Measurements from ENCODE around the gene PPP1R13B.
"Not testable (repeated sequence)": the region's sequence is repeated elsewhere in the genome, so short reads cannot be mapped to it uniquely, and the experiment has no call there.

Gene PPP1R13B

GRCh38 chr14:103808403-103809001 lies 38.9 kb downstream of the PPP1R13B start:
- Histone ChIP-seq H3K36me3 (ENCODE audit: control insufficient read depth, insufficient read depth, low read length) (no peaks in the 10 kb centered on the region), H3K4me3 (ENCODE audit: low read length) (no peak overlapping the region), H3K4me1 (ENCODE audit: control insufficient read depth, insufficient read depth, low read length) (no peaks in the 10 kb centered on the region), H3K27ac (ENCODE audit: low read length) (no peak overlapping the region), H3K9me3 (ENCODE audit: control insufficient read depth, insufficient read depth, low read length) (no peaks in the 10 kb centered on the region), H3K27me3 (ENCODE audit: control insufficient read depth, insufficient read depth, low read length) (no peaks in the 10 kb centered on the region)
- peak; percentile 58 for DNase-seq (ENCODE audit: low read depth, low spot score)
- no CpG with 5 or more reads among the region's 6 CpGs for WGBS (ENCODE audit: insufficient coverage, insufficient read length)

GRCh38 chr14:103806805-103807204 lies 40.6 kb downstream of the PPP1R13B start:
- no peak for DNase-seq (ENCODE audit: low read depth, low spot score)
- no peaks in the 10 kb centered on the region for H3K9me3 ChIP-seq (ENCODE audit: control insufficient read depth, insufficient read depth, low read length)
- H3K36me3 ChIP-seq (ENCODE audit: control insufficient read depth, insufficient read depth, low read length), result no peaks in the 10 kb centered on the region
- H3K4me3 ChIP-seq (ENCODE audit: low read length), result no peak overlapping the region
- H3K27ac ChIP-seq (ENCODE audit: low read length), result no peak overlapping the region
- no CpG with 5 or more reads among the region's 5 CpGs for WGBS (ENCODE audit: insufficient coverage, insufficient read length)
- H3K4me1 ChIP-seq (ENCODE audit: control insufficient read depth, insufficient read depth, low read length), result no peaks in the 10 kb centered on the region
- H3K27me3 ChIP-seq (ENCODE audit: control insufficient read depth, insufficient read depth, low read length), result no peaks in the 10 kb centered on the region

GRCh38 chr14:103805708-103806107 lies 41.7 kb downstream of the PPP1R13B start:
- no peaks in the 10 kb centered on the region for H3K27me3 ChIP-seq (ENCODE audit: control insufficient read depth, insufficient read depth, low read length)
- H3K27ac ChIP-seq (ENCODE audit: low read length), result no peak overlapping the region
- H3K9me3 ChIP-seq (ENCODE audit: control insufficient read depth, insufficient read depth, low read length), result no peaks in the 10 kb centered on the region
- no CpG with 5 or more reads among the region's 1 CpG for WGBS (ENCODE audit: insufficient coverage, insufficient read length)
- H3K4me3 ChIP-seq (ENCODE audit: low read length), result no peak overlapping the region
- no peaks in the 10 kb centered on the region; the same call in 1 of the 2 replicates for H3K4me1 ChIP-seq (ENCODE audit: control insufficient read depth, insufficient read depth, low read length)
- no peak for DNase-seq (ENCODE audit: low read depth, low spot score)
- no peaks in the 10 kb centered on the region for H3K36me3 ChIP-seq (ENCODE audit: control insufficient read depth, insufficient read depth, low read length)

GRCh38 chr14:103803661-103804060 lies 43.7 kb downstream of the PPP1R13B start:
- H3K9me3 ChIP-seq (ENCODE audit: control insufficient read depth, insufficient read depth, low read length), result no peaks in the 10 kb centered on the region
- no peaks in the 10 kb centered on the region for H3K27me3 ChIP-seq (ENCODE audit: control insufficient read depth, insufficient read depth, low read length)
- DNase-seq (ENCODE audit: low read depth, low spot score), result no peak
- no peaks in the 10 kb centered on the region; the same call in 1 of the 2 replicates for H3K4me1 ChIP-seq (ENCODE audit: control insufficient read depth, insufficient read depth, low read length)
- H3K4me3 ChIP-seq (ENCODE audit: low read length), result no peak overlapping the region
- no peak overlapping the region for H3K27ac ChIP-seq (ENCODE audit: low read length)
- no peaks in the 10 kb centered on the region for H3K36me3 ChIP-seq (ENCODE audit: control insufficient read depth, insufficient read depth, low read length)

- no CpG with 5 or more reads among the region's 8 CpGs for WGBS (ENCODE audit: insufficient coverage, insufficient read length)
- no peaks in the 10 kb centered on the region for H3K36me3 ChIP-seq (ENCODE audit: control insufficient read depth, insufficient read depth, low read length)
- H3K27ac ChIP-seq (ENCODE audit: low read length), result no peak overlapping the region
- H3K27me3 ChIP-seq (ENCODE audit: control insufficient read depth, insufficient read depth, low read length), result no peaks in the 10 kb centered on the region
- H3K9me3 ChIP-seq (ENCODE audit: control insufficient read depth, insufficient read depth, low read length), result no peaks in the 10 kb centered on the region
- no peak for DNase-seq (ENCODE audit: low read depth, low spot score)
- no peak overlapping the region for H3K4me3 ChIP-seq (ENCODE audit: low read length)
- H3K4me1 ChIP-seq (ENCODE audit: control insufficient read depth, insufficient read depth, low read length), result no peaks in the 10 kb centered on the region; the same call in 1 of the 2 replicates
Observed at GRCh38 chr14:103802356-103802755, 45.0 kb downstream of the PPP1R13B start.

- Histone ChIP-seq H3K27me3 (ENCODE audit: control insufficient read depth, insufficient read depth, low read length) (no peaks in the 10 kb centered on the region), H3K27ac (ENCODE audit: low read length) (no peak overlapping the region), H3K36me3 (ENCODE audit: control insufficient read depth, insufficient read depth, low read length) (no peaks in the 10 kb centered on the region), H3K4me1 (ENCODE audit: control insufficient read depth, insufficient read depth, low read length) (no peaks in the 10 kb centered on the region; the same call in 1 of the 2 replicates), H3K4me3 (ENCODE audit: low read length) (no peak overlapping the region), H3K9me3 (ENCODE audit: control insufficient read depth, insufficient read depth, low read length) (no peaks in the 10 kb centered on the region)
- WGBS (ENCODE audit: insufficient coverage, insufficient read length), result no CpG with 5 or more reads among the region's 4 CpGs
- no peak for DNase-seq (ENCODE audit: low read depth, low spot score)
Observed at GRCh38 chr14:103801459-103801858, 45.9 kb downstream of the PPP1R13B start.

- H3K4me3 ChIP-seq (ENCODE audit: low read length); H3K27me3 ChIP-seq (ENCODE audit: control insufficient read depth, insufficient read depth, low read length); H3K4me1 ChIP-seq (ENCODE audit: control insufficient read depth, insufficient read depth, low read length); H3K9me3 ChIP-seq (ENCODE audit: control insufficient read depth, insufficient read depth, low read length); H3K36me3 ChIP-seq (ENCODE audit: control insufficient read depth, insufficient read depth, low read length); H3K27ac ChIP-seq (ENCODE audit: low read length); DNase-seq (ENCODE audit: low read depth, low spot score): not testable (repeated sequence)
Observed at GRCh38 chr14:103793192-103793591, 54.2 kb downstream of the PPP1R13B start.

- Histone ChIP-seq H3K36me3 (ENCODE audit: control insufficient read depth, insufficient read depth, low read length) (no peaks in the 10 kb centered on the region), H3K9me3 (ENCODE audit: control insufficient read depth, insufficient read depth, low read length) (no peaks in the 10 kb centered on the region), H3K27me3 (ENCODE audit: control insufficient read depth, insufficient read depth, low read length) (no peaks in the 10 kb centered on the region), H3K27ac (ENCODE audit: low read length) (no peak overlapping the region), H3K4me3 (ENCODE audit: low read length) (no peak overlapping the region), H3K4me1 (ENCODE audit: control insufficient read depth, insufficient read depth, low read length) (no peaks in the 10 kb centered on the region)
- no CpG with 5 or more reads among the region's 1 CpG for WGBS (ENCODE audit: insufficient coverage, insufficient read length)
- DNase-seq (ENCODE audit: low read depth, low spot score), result no peak
Observed at GRCh38 chr14:103788086-103788485, 59.3 kb downstream of the PPP1R13B start.

- no peak for DNase-seq (ENCODE audit: low read depth, low spot score)
- no peaks in the 10 kb centered on the region for H3K36me3 ChIP-seq (ENCODE audit: control insufficient read depth, insufficient read depth, low read length)
- no peaks in the 10 kb centered on the region for H3K9me3 ChIP-seq (ENCODE audit: control insufficient read depth, insufficient read depth, low read length)
- no peak overlapping the region for H3K4me3 ChIP-seq (ENCODE audit: low read length)
- H3K4me1 ChIP-seq (ENCODE audit: control insufficient read depth, insufficient read depth, low read length), result no peaks in the 10 kb centered on the region
- H3K27ac ChIP-seq (ENCODE audit: low read length), result no peak overlapping the region
- H3K27me3 ChIP-seq (ENCODE audit: control insufficient read depth, insufficient read depth, low read length), result no peaks in the 10 kb centered on the region
- no CpG with 5 or more reads among the region's 2 CpGs for WGBS (ENCODE audit: insufficient coverage, insufficient read length)
Observed at GRCh38 chr14:103782376-103782775, 65.0 kb downstream of the PPP1R13B start.

GRCh38 chr14:103776319-103776718 lies 71.1 kb downstream of the PPP1R13B start:
- not testable (repeated sequence) for H3K4me3 ChIP-seq (ENCODE audit: low read length); H3K36me3 ChIP-seq (ENCODE audit: control insufficient read depth, insufficient read depth, low read length); H3K27me3 ChIP-seq (ENCODE audit: control insufficient read depth, insufficient read depth, low read length); DNase-seq (ENCODE audit: low read depth, low spot score); H3K4me1 ChIP-seq (ENCODE audit: control insufficient read depth, insufficient read depth, low read length); H3K27ac ChIP-seq (ENCODE audit: low read length); H3K9me3 ChIP-seq (ENCODE audit: control insufficient read depth, insufficient read depth, low read length)
- no CpG with 5 or more reads among the region's 6 CpGs for WGBS (ENCODE audit: insufficient coverage, insufficient read length)

GRCh38 chr14:103775506-103775905 lies 71.9 kb downstream of the PPP1R13B start:
- H3K36me3 ChIP-seq (ENCODE audit: control insufficient read depth, insufficient read depth, low read length), result no peaks in the 10 kb centered on the region
- H3K27ac ChIP-seq (ENCODE audit: low read length), result no peak overlapping the region
- DNase-seq (ENCODE audit: low read depth, low spot score), result no peak

More at GRCh38 chr14:103775506-103775905, 71.9 kb downstream of the PPP1R13B start:
- Histone ChIP-seq H3K9me3 (ENCODE audit: control insufficient read depth, insufficient read depth, low read length) (no peaks in the 10 kb centered on the region), H3K4me1 (ENCODE audit: control insufficient read depth, insufficient read depth, low read length) (no peaks in the 10 kb centered on the region), H3K4me3 (ENCODE audit: low read length) (no peak overlapping the region), H3K27me3 (ENCODE audit: control insufficient read depth, insufficient read depth, low read length) (no peaks in the 10 kb centered on the region)
- no CpG with 5 or more reads among the region's 7 CpGs for WGBS (ENCODE audit: insufficient coverage, insufficient read length)

Data from iPS DF 6.9 (cell line).